Dedifferentiated amniotic fluid mesenchymal stem cell (primary cell): ENCODE results near the gene RPS14.
A peak's percentile ranks its signal among the peaks of the same experiment; 100 is the strongest.

ENCODE experiments used
- DNase-seq: peaks from one replicate; pipeline ENCODE4 v3.0.0-alpha.2; 2016; ENCODE audit errors: extremely low spot score

Gene RPS14

DNA sequence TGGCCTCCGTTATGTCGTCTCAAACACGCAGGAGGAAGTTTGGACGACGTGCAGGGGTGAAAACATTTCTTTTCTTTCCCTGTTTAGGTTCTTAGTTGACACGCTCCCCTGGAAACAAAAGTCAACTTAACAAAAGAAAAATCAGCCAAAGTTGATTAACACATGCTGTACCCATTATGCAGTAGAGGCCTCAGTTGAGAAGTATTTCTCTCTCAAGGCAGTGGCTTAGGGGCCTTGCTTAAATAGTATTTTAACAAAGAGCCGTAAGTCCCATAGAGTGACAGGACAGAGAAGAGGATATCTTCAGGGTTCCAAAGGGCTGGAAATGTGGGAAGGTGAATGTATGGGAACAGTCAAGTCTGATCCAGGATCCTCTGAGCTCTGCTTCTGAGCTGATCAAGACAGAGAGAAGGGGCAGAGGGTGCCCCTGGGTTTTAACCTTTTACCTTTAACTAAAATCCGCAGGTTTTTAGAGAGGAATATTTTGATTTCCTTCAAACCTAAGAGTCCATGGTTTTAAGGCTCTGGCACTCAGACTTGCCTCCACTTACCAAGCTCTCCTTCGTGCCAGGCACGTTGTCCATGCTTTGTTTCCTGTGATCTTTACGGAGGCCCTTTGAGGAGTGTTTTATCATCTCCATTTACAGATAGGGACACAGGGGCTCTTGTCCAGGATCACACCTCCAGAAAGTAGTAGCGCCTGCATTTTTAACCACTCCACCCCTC is 36.2 kb downstream of the RPS14 start:
- DNase-seq, result no peak

DNA sequence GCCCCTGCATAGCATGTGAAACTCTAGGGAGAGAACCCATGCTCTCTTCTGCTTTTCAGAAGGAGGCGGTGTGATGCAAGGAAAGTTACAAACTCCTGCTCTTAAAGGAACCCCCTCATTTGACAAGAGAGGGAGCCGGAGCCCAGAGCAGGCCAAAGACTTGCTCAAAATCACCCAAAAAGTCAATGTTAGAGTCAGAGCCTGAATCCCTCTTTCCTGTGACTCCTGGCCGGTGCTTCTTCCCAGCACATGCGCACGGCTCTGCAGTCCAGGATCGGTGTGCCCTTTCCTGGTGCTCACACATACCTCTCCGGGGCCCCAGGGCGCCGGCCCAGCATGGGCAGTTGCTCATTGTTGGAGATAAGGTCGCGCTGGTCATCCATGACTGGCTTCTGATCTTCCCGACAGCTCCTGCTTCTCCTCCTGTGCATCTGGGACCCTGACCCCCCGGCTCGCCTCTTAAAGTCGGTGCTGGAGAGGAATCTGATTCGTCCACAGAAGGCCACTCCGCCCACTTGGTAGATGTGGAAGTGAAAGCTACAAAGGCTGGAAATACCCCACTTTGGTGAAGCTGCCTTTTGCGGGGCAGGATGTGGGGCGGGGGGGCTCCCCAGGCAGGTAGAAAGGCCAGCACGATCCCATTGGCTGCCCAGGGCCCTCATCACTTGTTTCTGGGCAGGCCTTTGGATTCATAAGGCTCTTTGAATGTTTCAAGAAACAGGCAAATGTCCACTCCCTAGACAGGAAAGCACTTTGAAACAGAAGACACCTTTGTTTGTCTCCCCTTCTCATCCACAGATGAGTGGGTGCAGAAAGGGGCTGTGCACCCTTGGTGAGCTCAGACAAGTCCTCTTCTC is 37.0 kb downstream of the RPS14 start, which contains the start of gene CD74:
Gene CD74 (minus strand): TSS at position 592 of the 857 bp plus-strand sequence. CDS start 161 bp downstream, at position 431.
- no peak for DNase-seq

DNA sequence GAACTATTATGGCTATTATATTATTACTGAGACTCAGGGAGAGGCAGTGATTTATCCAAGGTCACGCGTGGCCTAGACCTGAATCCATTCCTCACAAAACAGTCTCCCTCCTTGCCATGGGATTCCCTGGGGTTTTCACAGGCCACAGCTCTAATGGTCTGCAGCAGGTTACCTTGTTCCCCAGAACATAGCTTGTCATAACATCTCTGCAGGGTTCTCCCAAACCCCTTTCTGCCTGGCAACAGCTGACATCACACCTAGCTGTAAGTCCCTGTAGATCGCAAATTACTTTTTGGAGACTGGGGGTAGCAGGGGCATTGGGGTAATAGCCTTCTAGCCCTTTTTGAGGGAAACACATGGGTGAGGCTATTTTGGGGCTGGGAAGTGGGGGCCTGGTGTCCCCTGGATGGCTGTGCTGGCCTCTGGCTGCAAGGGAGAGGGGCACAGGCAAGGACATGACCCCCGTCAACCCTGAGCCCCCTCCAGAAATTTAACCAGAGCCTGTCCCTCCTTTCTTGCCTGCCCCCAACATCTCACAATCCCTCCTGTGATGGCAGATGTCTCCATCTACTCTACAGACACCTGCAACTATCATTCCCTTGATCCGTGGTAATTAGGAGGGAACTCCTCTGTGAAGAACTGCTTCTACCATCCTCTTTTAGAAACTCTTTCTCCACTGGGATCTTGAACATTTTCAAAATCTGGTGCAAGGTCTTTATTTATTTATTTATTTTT is 38.1 kb downstream of the RPS14 start:
- DNase-seq, result peak; percentile 5

DNA sequence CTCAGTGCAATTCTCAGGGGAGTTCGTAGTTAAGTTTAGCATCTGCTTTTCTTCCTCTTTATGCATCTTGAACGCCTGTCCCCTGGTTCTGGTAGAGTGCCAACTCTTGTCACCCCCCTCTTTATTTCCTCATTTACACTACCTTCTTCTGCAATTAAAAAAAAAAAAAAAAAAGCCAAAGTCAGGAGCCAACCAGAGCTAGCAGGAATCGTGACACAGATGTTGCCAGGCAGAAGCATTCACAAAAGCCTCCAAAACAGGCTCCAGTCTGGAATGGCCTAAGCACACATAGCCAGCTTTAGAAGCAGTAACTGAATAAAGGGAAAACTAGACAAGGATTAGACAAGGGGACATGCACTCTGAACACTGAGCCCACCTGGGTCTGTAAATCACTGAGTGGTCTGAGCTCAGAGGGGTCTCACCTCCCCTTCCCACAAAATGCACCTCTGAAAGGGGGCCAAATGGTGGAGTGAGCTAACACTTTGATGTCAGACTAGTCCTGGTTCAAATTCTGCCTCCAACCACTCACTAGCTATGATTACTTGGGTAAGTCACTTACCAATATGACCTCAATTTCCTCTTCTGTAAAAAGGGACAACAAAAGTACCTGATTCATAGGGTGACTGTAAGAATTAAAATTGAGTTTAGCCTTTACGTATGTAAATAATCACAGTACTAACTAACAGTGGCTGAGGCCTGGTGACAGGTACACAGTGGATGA is 38.9 kb downstream of the RPS14 start:
- DNase-seq, result peak; percentile 82

DNA sequence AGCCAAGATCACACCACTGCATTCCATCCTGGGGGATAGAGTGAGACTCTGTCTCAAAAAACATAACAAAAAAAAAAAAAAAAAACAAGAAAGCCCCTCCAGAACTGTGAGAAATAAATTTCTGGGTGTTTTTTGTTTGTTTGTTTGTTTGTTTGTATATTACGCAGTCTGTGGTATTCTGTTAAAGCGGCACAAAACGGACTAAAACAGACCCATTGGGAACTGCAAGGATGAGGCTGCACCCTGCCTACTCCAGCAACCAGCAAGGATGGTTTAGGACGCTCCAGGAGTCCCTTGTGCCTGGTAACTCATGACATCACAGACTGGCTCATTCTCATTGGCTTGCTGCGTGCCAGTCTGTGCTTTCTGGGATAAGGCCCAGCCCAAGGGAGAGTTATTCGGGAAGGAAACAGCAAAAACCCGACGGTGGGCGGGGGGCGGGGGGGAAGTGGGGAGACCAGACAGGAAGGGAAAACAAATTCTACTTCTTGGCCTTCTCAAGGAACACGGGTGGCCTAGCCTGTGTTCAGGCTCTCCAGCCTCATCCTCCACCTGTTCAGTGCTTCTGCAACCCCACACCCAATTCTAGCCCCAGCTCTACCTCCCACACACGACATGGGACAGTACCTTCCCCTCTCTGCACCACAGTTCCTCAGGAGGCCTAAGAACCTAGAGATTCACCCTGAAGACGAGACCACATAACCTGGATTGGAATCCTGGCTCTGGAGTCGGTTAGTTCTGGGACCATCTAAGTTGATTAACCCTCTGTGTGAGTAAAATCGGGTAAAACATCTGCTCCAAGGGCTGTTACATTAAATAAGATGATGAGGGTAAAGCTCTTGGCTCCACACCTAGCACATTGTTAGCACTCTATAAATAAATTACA is 39.7 kb downstream of the RPS14 start:
- peak; percentile 90 for DNase-seq

GRCh38 chr5:150408231-150408943 is 41.2 kb downstream of the RPS14 start:
- no peak for DNase-seq

DNA sequence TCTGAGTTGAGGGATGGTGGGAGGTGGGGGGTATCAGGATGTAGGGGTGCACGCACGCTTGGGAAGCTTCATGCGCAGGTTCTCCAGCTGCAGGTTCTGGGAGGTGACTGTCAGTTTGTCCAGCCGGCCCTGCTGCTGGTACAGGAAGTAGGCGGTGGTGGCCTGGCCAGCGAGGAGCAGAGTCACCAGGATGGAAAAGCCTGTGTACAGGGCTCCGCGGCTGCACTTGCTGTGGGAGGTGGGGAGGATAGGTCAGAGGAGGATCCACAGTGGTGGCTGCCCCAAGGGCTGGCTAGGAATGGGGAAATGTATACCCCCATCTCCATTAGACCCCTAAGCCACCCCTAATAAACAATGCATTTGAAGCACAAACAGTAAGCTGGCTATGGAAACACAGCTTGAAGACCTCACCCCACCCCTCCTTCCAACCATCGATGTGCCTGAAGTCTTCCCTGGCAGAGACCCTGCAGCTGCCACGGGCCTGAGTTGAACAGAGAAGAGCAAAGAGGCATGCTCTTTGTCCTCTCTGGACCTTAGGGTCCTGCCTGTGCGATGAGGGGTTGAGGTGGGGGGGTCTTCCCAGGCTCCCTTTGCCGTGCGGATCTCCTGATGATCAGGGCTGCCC is 42.3 kb downstream of the RPS14 start:
- no peak for DNase-seq

DNA sequence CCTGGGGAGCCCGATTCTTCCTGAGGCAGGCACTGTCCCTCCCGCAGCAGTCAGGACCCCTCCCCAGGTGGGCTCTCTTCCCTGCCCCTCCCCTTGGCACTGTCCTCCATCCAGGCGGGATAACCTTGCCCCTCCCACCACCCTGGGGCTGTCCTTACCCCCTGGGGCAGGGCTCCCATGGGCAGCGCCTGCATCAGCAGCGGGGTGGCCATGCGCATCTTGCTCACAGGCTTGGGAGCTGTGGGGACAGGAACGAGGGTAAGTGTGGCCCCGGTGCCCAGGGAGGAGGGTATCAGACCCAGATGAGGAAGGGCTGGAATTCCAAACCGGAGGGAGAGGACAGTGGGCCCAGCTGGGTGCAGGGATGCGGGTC is 42.8 kb downstream of the RPS14 start:
- DNase-seq, result no peak

DNA sequence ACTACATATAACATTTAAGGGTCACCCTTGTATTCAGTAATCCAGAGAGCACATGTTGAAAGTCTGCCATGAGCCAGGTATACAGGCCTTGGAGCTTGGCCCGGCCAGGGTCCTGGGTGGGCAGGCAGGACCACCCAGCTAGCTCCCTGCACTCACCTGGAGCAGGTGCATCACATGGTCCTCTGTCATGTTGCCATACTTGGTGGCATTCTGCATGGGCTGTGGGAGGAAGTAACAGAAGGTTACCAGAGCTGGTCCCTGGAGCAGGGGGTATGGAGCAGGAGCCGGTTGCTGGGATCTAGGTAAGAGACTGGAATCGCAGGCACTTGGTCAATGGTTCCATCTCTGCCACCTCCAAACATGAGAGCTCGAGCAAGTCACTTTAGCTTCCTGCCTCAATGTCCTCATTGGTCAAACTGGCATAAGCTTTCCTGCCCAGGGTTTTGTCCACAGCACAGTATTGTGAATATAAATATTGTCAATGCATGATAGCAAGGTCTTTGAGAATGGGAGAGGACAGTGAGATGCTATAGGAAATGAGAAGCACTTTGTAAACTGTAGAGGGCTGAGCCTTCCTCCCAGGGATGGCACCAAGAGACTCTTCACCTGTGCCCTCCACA is 43.3 kb downstream of the RPS14 start:
- no peak for DNase-seq

DNA sequence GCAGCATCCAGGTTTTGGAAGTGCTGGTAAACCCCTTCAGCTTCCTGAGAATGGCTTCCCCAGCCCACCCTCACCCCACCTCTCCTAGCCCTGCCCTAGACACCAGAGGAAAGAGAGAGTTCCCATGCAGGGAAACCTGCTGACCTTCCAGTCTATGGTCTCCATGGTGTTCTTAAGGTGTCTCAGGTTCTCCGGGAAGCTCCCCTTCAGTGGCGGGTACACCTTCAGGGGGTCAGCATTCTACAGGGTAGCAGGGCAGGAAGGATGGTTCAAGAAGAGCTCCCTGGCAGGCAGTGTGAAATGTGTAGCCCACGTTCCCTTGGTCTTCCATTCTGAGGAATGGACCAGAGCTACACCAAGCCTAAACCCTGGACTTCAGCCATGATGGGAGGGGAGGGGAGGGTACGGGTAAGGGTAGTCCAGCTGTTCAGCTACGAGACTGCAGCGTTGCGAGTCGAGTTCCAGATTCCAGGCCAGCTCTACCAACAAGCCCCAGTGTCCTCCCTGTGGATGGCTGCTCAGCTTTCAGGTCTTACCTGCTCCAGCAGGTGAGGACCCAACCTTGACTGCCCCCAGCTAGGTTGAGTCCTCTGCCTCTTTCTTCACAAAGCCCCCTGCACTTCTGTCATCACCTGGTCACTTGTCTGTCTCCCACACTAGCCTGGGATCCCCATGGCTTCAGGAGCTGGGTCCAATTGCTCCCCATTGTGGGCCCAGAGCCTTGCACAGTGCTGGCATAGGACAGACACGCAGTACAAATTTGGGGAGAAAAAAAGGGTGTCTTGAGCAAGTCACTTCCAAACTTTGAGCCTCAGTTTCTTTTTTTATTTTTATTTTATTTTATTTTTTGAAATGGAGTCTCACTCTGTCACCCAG is 44.4 kb downstream of the RPS14 start:
- no peak for DNase-seq

DNA sequence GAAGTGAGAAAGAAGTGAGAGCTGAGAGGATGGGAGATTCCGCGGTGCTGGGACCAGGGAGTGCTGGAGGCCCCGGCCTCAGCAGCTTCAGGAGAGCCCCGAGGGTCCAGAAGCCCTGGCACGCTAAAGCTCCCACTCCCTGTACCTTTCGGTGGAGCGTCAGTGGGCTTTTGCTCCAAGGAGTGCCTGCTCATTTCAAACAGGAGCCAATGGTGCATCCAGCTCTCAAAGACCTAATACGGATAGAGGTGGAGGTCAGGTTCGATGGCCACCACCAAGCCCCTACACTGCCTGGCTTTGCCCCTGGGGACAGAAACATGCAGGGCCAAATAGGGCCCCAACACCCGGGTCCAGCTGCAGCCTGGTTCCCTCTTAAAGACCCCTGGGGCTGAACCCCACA is 45.0 kb downstream of the RPS14 start:
- no peak for DNase-seq

DNA sequence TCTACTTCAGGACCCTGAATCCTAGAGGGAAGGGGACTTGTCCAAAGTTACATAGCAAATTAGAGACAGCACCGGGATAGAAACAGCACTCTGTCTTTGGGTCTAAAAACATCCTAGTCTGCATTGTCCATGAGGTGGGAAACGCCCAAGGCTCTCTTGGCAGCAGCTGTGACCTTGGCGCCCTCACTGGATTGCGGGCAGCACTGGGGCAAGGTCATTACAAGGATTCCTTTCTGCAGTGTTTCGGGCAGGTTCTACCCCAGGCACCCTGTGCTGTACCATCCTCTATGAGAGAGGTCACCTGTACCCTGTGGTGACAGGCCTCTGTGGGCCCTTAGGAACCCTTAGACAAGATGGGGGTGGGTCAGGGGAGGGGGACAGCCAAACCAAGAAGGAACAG is 45.4 kb downstream of the RPS14 start:
- no peak for DNase-seq

DNA sequence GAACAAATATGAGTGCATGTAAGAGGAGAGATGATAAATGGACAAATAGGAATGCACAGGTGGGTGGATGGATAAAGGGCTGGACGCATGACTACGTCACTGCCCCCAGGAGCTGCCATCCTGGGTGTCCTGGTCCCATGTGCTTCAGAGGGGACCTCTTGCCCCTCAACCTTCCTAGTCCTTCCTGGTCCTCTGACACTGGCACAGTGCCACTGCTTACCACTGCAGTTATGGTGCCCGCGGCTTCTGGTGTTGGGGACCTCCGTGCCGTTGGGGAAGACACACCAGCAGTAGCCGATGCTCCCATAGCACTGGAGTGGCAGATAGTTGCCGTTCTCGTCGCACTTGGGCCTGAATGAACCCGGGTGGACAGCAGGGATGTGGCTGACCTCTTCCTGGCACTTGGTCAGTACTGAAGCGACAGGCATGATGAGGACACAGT is 46.6 kb downstream of the RPS14 start:
- DNase-seq, result no peak

DNA sequence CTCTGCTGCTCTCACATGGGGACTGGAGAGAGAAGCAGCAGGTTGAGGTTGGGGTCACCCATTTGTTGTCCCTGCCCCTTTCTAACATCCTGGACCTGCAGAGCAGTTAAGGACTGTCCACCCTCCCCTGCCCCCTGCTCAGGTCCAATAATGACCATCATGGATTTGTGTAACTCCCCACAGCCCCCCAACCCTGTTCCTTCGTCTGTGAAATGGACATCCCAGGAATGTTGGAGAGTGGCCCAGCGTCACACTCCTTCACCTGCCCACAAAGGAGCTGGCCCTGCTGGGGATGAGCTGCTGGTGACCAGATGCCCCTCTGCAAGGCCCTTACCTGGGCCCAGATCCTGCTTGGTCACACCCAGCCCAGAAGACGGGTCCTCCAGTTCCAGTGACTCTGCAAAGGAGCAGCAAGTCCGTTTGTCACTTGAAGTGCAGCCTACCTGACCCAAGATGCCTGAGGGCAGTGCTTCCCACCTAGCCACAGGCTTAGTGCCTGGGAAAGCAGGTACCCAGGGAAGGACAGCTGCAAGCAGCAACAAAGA is 47.2 kb downstream of the RPS14 start:
- no peak for DNase-seq

DNA sequence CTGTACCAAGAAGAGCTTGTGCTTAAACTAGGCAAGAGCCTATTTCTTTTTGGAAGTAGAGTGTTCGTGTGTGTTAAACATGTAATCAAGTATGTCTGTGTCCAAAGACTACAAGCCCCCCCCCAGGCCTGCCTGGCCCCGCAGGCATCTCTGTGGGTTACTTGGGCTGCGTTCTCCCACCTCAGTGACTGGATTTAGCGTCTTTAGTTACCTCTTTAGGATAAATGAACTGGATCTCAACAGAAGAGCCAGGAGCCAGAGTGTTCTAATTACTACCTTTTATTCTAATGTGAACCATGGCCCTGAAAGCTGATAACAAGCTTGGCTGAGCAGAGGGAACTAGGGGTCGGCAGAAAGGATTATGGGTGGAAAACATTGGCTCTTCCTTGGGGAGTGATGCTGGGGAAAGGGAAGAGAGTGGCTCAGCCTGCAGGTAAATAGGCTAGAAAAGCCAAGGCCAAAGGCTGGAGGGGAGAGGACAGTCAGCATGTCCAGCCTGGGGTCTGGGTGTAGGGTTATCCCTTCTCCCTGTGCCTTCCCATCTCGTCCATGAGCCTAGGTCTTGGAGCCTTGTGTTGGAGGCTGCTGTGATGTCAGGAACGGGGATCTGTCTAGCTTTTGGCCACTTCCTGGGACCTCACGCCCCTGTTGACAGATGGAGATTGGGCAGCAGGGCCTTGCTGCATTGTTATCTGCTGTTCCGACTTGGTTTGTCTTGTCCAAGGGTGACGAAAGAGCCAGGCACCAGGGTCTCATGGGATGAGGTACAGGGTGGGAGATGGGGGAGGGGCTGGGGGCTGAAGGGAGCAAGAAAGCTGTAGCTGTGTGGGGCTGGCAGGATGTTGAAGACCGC is 47.9 kb downstream of the RPS14 start:
- no peak for DNase-seq

DNA sequence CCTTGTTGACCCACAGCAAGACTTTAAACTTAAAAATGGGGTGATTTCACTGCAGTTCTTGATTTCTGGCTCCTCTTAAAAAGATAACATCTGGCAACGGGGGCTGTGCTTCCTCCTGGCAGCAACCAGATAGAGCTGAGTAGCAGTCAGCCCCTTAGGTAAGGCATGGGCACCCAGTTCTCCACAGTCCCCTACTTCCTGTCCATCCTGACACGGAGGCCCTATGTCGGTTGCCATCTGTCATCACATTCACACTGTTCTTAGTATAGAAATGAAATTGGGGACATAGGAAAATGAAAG is 48.5 kb downstream of the RPS14 start:
- no peak for DNase-seq
